Fibroblast of skin of right quadriceps (primary cell): ENCODE measurements around the gene ZNF804A.

Source experiments
- DNase-seq: peaks from one replicate; pipeline ENCODE4 v3.0.0-alpha.2; 2013

ZNF804A gene

DNA sequence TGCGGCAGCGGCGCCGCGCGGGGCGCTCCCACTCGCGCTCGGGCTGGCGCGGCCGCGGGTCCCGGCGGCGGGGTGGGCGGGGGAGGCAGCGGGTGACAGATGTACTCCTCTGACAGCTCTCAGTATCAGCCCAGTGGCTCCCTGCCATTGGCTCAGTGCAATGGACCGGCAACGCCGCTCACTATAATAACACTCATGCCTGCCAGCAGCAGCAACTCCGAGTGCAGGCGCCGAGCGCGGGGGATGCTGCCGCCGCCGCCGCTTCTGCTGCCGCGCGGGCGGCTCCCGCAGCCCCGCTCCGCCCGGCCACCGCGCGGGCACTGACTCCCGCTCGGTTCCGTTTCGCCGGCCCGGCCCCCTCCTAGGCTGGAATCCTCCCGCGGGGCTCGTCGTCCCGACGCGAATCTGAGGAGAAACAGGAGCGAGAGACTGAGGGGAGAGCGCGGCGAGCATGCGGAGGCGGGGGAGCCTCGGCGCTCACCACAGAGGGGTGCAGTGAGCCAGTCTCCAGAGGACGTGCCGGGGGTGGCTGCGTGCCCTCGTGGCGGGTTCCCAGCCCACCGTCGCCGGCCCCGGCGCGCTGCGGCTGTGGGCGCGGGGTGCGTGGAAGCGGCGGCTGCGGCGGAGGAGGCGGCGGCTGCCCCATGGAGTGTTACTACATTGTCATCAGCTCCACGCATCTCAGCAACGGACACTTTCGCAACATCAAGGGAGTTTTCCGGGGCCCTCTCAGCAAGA lies at the start of gene ZNF804A:
ZNF804A (plus strand) TSS at position 214 of the 738 bp plus-strand sequence; CDS start at position 645, 431 bp downstream.
- peak; percentile 55 for DNase-seq

DNA sequence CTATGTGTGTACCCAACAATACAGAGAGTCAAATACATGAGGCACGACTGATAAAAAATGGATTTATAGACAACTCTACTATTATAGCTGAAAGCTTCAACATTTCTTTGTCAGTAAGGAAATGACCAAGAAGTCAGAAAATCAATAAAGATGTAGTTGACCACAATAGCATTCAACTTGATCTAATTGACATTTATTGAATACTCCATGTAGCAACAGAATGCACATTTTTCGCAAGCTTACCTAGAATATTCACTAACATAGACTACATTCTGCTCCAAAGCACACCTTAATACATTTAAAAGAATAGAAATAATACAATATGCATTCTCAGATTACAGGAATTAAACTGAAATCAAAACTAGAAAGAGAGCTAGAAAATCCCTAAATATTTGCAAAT lies 49.2 kb upstream of the ZNF804A start:
- DNase-seq: no peak

DNA sequence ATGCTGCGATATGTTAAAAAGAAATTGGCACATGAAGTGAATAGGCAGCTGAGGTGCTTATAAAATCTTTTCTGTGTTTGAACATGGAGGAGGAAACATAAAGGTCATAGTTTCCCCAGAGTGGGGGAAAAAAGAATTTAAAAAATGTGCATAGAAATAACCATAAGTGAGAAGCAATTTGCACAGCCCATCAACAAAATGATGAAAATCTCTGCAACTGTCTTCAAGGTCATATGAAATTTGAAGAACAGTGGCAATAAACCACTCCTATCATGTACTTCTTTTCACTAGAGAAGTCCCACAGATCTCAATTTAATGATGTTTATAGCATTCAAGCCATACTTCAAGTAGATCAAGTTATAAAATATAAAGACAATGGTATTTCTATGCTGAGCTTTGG lies 46.7 kb upstream of the ZNF804A start:
- peak; percentile 27 for DNase-seq

DNA sequence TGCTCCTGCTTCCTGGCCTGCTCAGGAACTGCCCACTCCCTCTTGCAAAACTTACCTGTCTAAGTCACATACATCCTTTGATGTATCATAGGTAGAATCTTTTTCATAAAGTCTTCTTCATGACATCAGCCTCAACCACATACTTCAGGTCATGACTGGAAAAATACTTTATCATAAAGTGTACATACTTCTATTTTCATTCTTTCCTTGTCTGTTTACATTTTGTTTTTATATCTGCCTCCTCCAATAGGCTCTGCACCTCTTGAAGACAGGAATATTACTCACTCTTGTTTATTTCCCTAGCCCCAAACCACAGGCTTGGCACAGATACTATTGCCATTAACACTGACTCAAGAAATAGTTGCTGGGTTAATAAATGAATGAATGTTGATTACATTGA lies 43.6 kb upstream of the ZNF804A start:
- peak; percentile 39 for DNase-seq

DNA sequence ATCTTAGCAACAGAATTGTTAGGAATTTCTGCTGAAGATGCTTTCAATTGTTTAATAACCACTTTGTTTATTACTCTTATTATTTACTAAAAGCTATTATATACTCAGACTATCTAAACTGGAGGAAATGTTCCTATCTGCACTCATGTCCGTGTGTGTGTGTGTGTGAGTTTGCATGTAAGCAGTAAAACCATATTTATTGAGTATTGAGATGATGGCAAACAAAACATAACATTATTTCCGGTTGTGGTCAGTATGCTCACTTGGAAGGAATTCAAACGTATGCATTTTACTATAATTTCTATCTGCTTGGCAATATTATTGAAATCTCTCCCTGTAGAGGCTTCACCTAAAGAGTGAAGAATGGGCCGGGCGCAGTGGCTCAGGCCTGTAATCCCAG lies 43.0 kb upstream of the ZNF804A start:
- peak; percentile 1 for DNase-seq

DNA sequence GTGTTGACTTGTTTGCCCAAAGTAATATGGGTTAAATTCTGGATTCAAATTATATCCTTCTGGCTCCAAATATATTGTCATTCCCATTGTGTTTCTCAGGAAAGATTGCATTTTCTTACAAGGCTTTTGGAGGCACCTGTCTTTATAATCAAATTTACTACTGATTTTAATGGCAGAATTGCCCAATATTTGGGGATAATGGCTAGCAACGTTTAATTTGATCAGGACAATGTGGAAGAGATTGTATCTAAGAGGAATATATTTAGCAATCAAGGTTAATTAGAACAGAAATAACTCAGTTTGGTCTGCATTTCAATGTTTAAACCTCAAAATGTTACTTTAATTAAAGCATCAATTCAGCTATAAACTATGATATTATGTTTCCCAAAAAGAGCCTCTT lies 41.7 kb upstream of the ZNF804A start:
- DNase-seq: no peak

DNA sequence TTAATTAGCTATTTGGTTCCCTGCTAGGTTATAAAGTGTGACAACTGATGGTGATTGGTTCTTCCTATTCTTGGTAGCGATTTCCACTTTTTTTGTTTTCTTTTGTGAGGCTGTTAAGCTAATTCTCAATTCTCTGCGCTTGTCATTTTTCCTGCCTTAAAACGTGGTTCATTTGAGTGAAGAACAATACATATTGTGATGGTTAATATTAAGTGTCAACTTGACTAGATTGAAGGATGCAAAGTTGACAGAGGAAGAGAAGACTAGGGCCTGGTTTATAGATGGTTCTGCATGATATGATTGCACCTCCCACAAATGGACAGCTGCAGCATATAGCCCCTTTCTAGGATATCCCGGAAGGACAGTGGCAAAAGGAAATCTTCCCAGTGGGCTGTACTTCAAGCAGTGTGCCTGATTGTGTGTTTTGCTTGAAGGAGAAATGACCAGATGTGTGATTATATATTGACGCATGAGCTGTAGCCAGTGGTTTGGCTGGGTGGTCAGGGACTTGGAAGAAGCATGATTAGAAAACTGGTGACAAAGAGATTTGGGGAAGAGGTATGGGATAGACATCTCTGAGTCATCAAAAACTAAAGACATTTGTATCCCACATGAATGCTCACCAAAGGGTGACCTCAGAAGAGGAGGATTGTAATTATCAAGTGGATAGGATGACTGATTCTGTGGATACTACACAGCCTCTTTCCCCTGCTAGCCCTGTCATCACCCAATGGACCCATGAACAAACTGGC lies 39.4 kb upstream of the ZNF804A start:
- peak; percentile 19 for DNase-seq

DNA sequence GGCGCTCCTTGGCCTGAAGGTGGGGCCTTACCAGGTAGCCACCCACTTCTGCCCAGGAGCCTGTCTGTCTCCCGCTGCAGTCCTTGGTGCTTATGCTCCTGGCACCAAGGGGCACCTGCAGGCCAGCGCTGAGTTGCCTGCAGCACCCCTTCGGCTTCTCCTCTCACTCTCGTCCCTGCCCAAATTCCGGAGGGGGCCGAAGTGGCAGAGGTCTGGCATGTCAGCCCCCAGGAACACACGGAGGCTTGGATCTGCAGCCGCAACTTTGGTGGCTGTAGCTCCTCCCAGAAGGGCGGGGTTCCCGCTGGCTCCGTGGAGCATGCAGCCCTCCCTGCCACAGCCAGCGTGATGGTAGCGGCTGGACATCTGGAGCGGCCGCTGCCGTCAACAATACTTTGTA lies 37.7 kb upstream of the ZNF804A start:
- no peak for DNase-seq

DNA sequence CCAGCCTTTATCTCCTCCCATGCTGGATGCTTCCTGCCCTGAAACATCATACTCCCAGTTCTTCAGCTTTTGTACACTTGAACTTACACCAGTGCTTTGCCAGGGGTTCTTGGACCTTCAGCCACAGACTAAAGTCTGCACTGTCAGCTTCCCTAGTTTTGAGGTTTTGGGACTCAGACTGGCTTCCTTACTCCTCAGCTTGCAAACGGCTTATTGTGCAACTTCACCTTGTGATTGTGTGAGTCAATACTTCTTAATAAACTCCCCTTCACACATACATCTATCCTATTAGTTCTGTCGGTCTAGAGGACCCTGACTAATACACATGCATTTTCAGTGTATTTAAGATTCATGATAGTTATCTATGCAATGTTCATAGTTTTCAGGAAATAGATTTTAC lies 35.8 kb upstream of the ZNF804A start:
- peak; percentile 16 for DNase-seq

DNA sequence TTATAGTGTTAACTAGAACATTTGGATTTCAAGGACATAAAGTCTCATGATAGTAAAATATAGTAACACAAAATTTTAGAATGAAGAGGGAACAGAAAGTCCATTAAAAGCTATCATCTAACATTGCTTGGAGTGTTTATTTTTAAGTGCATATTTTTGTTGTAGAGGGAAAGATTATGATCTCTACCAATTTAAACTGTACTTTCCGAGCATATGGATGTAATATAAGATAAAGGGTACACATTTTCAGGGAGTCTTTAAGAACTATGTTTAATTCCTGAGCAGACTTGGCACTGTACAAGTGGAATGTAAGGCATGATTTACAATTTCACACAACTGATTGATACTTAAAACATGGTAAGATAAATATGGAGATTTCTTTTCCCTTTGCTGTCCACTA lies 34.2 kb upstream of the ZNF804A start:
- DNase-seq: no peak

DNA sequence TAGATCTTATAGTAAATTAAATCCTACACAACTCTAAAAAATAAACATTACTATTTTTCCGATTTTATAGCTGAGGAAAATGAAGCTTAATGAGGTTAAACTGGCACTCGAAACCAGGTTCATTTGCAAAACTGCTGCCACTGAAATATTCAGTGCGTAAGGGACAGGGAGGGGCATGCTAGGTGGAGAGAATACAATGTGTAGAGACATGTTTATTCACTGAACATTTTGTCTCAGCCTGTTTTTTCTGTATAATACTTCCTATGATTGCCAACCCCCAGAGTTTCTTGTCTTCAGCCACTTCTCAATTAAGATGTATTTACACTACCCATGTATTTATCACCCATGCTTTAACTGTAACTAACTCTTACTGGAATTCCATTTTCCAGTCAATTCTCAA lies 31.6 kb upstream of the ZNF804A start:
- no peak for DNase-seq

DNA sequence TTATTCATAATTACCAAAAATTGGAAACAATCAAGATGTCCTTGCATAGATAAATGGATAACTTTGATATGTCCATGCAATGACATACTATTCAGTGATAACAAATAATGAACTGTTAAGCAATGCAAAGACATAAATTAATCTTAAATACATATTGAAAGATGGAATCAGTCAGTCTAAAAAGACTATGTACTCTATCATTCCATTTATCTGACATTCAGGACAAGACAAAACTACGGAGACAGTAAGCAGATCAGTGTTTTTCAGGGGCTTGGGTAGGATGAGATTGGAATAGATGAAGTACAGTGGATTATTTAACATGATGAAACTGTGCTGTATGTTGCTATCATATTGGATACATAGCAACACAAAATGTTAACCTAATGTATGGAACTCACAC lies 21.3 kb upstream of the ZNF804A start:
- no peak for DNase-seq

DNA sequence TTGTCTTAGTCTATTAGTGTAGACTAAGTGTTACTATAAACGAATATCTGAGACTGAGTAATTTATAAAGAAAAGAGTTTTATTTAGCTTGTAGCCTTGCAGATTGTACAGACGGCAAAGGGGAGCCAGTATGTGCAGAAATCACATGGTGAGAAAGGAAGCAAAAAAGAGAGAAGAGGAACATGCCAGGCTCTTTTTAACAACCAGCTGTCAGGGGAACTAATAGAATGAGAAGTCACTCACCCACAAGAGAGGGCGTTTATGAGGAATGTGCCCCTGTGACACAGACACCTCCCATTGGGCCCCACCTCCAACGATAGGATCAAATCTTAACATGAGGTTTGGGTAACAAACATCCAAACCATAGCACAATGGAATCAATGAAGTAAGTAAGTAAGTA lies 20.6 kb upstream of the ZNF804A start:
- no peak for DNase-seq

DNA sequence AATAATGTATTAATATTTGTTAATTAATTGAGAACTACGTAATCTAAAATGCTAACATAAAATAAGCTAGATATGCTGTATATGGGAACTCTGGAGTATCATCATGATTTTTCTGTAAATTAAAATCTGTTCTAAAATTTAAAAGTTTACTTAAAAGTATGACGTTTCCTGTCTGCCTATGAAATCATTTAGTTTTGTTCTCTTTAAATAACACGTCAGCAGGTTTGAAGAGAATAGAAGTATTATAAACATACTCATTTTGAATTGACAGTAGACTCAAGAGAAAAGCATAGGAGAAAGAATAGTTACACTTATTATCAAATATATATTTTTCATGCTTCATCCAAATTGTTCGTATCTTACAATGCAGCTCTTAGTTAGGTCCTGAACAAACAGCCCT lies 19.1 kb upstream of the ZNF804A start:
- DNase-seq: no peak

DNA sequence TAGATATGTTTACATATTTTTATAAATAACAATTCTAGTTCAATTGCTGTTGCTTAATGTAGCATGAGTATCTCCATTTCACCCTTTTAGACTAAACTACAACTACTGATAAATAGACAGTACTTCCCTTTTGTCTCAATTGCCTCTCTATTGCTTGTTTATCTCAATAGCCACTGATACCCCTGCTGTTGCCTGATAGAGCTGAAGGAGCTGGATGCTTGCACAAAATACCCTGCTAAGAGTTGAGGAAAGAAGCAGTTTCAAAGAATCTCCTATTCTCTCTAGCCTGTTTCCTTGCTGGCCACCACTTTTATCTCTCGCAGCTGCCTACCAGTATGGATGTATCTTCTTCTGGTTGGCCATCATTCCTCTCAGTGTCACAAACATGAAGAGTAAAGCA lies 16.9 kb upstream of the ZNF804A start:
- DNase-seq: no peak

DNA sequence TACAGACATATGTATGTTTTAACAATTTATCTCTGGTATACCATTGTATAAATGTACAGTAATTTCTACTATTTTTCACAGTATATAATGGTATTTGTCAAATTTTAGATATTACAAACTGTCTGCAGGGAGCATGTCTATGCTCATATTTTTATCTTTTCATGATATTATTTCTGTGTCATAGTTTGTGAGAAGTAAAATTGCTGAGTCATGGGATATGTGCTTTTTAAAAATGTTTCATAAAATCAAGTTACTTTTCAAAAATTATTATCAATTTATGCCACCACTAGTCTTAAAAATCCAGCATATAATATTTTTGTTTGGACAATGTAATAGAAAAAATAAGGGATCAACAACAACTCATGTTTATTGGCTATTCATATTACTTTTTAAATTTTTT lies 9.1 kb upstream of the ZNF804A start:
- no peak for DNase-seq

DNA sequence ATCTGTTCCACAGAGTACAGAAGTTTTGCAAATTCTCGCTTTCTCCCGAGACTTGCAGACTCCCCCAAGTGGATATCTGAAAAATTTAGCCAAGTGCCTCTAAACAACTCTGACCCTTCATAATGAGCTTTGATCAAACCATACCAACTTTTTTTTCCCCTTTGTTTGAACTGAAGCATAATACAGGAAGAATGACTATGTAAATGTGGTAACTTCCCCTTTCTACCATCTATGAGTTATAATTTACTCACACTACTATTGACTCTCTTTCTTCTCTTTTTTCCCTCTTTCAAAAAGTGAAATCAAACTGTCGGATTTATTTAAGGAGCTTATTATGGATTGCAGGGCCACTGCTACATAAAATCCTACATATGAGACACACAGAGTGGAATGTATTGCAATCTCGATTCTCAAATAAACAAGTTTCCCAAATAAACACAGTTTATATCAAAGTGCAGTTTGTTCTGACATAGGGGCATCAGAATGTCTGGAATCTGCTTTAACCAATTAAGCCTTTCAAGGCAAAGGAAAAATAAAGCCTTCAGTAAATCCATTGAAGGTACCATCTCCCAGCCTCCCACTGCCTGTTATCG lies 1.4 kb upstream of the ZNF804A start:
- peak; percentile 69 for DNase-seq

DNA sequence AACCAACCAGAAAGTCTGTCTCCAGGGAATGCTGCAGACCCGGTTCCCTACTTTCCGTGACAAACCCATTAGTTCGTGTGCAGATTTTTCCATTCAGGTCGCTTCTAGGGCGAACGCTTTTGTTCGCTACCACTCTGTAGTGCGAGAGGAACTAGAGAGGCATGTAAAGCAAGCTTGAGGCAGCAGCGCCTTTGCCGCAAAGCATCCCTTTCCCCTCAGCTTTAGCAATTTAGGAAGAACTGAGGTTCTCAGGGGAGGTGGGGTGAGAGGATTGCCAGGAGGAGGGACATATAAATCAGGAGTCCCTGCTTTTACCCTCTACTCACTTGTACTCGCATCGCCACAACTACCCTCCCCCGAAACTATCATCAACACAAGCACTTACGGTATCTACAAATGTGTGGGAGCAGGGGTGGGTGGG lies 748 bp upstream of the ZNF804A start:
- peak; percentile 56 for DNase-seq

DNA sequence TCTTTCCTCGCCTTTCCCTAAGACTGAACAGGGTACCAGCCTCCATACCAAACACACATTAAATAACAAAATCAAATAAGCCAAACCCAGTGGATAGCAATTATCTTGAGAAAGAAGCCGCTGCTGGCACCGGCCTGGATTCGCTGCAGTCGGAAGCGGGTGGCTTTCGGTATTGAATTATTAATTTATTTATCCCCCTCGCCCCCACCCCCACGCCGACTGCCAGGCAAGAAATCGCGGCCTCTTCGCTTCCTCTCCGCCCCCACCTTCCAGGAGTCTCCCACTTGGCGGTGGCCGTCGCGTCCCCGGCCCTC lies 370 bp upstream of the ZNF804A start:
- DNase-seq: peak; percentile 25

DNA sequence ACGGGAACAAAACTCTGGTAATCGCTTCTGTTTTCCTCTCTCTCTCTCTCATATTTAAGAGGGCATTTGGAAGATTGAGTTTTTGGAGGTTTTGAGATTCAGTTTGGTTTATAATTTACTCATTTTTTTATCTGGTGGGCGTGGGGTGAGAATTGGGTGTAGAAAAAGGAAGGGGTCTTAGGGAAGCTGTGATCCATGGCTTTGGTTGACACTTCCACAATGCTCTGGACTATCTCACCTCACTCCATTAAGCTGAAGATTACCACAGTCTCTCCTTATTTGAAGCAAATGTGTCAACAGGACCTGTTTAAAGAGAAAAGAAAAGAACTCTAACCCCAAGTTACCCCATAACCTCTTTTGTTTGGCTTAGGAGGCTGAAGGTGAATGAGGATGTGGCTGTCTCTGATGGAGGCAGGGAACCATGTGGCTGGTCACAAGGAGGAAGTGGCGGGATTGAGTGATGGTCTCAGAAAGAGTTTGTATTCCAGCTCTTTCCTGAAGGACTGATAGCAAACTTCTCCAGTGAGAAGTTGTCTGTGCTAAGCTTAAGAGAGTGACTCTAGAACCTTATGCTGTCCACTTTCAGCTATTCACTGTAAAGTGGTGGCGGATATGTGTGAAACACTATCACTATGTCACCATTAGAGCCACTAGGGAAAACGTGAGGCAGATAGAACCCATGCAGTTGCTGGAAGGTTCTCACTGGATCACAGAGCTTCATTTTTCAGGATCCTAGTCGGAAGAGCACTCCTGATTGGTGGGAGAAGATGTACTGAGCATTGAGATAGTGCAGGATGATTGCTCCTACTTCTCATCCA lies 934 bp downstream of the ZNF804A start:
- peak; percentile 34 for DNase-seq

DNA sequence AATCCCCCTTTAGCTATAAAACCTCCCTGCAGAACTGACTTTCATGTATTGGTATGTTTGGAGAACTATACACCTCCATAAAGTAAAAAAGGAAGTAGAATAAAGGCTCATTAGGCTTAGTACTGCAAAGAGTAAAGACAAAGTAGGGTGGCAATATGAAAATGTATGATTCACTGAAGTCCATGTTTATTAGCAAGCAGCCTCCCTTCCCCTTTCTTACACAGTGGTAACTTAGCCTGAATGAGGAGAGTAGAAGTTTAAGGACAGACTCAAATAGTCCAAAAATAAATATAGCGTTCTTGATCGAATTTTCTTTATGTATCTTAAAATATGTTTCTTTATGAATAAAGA lies 1.5 kb downstream of the ZNF804A start:
- DNase-seq: no peak

DNA sequence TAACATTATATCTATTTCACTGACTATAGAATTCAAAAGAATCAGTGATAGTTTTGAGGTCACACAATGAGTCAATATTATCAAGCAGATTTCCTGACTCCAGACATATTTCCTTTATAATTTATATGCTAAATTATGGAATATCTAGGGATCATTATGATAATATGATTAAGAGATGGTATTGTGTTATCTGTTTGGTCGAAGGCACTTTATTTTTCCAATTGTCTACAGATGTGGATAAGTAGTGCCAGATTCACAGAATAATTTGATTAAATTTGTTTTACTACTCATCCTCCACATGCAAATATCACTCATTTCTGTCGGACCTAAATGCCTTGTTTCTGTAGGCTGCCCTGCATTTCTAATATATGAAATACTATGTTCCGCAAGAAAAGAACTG lies 4.4 kb downstream of the ZNF804A start:
- DNase-seq: no peak

DNA sequence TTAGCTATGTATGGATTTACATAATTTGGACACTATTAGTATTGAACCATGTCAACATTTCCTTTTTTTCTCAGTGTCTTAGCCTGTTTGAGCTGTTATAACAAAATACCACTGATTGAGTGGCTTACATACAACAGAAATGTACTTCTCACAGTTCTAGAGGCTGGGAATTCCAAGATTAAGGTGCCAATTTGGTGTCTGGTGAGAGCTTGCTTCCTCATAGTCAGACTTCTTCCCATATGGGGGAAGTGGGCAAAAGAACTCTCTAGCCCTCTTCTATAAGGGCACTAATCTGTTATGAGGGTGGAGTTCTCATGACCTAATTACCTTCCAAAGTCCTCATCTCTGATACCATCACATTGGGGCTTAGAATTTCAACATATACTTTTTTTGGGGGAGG lies 12.6 kb downstream of the ZNF804A start:
- no peak for DNase-seq
